GM12878 (cell line): Measurements from ENCODE around the gene DPP3. TPM values are rescaled to one million over a fixed set of nuclear protein-coding genes. Genes with fewer than 3 reads are reported as not detected.

Experiments used
- ATAC-seq: fragments of 200-7000 bp; cut with Tn5 transposase; 3 replicates; pipeline ENCODE4 v1.9.1; 2020; ENCODE audit warnings: mild to moderate bottlenecking, moderate library complexity
- BruUV-seq: library from RNA; stranded (reverse); fragments of 400-500 nt; replicated peaks from 2 replicates; lab custom pipeline; 2021; lab: Mats Ljungman, UMichigan
- CTCF ChIA-PET: fragments of 300-600 bp; sonication (Branson Sonifier 250); formaldehyde crosslinking; extraction: SDS; loops from one replicate; lab custom pipeline; 2021; ENCODE audit warnings: inconsistent platforms; lab: Yijun Ruan, JAX
- POLR2A ChIA-PET: fragments of 350-600 bp; formaldehyde crosslinking; extraction: SDS; loops from one replicate; lab custom pipeline; 2021; ENCODE audit warnings: inconsistent platforms; lab: Charles Lee
- RAD21 ChIA-PET: fragments of 300-600 bp; sonication (Branson Sonifier 250); formaldehyde crosslinking; loops from one replicate; lab custom pipeline; 2023; ENCODE audit warnings: antibody characterized with exemption; ENCODE audit not compliant: unreplicated experiment; lab: Charles Lee
- SMC1A ChIA-PET: fragments of 300-600 bp; sonication (Branson Sonifier 250); formaldehyde crosslinking; loops from one replicate; lab custom pipeline; 2023; ENCODE audit not compliant: unreplicated experiment, uncharacterized antibody; lab: Charles Lee
- DNase-seq: peaks from one replicate; pipeline ENCODE4 v3.0.0-alpha.2; 2011; ENCODE audit warnings: low read depth, low spot score
- FAIRE-seq: peaks from 3 replicates; lab custom pipeline; 2011; peaks lifted over from hg19 to GRCh38; lab: Jason Lieb, UNC
- H2AFZ ChIP-seq: 2 replicates; pipeline ENCODE4 v1.6.0; 2011; ENCODE audit warnings: low read depth, low read length, control low read depth; ENCODE audit not compliant: control insufficient read depth
- H3K27ac ChIP-seq: 2 replicates; pipeline ENCODE4 v1.5.1; 2011; ENCODE audit warnings: control low read depth; ENCODE audit not compliant: control insufficient read depth, insufficient read depth
- H3K27me3 ChIP-seq, 2 experiments: replicated peaks in 1 of 2; 2 replicates each; pipeline versions ENCODE4 v1.6.0 to v1.6.1; 2011; ENCODE audit warnings: low read length in 1 of 2; ENCODE audit not compliant: control insufficient read depth in 2 of 2, insufficient read depth in 2 of 2
- H3K36me3 ChIP-seq, 2 experiments: 2 replicates each; pipeline ENCODE4 v1.5.1; 2011; ENCODE audit warnings: low read length in 1 of 2; ENCODE audit not compliant: control insufficient read depth in 2 of 2, insufficient read depth in 2 of 2
- H3K4me1 ChIP-seq: 2 replicates; pipeline ENCODE4 v1.6.1; 2011; ENCODE audit warnings: mild to moderate bottlenecking, low read length, moderate library complexity, mixed read lengths; ENCODE audit not compliant: control insufficient read depth, insufficient read depth
- H3K4me2 ChIP-seq: 2 replicates; pipeline ENCODE4 v1.6.0; 2011; ENCODE audit warnings: control low read depth; ENCODE audit not compliant: control insufficient read depth, insufficient read depth
- H3K4me3 ChIP-seq: fragments of 200-600 bp; sonication (generic); 2 replicates; pipeline ENCODE4 v1.5.1; 2016
- H3K79me2 ChIP-seq: 2 replicates; pipeline ENCODE4 v1.6.0; 2011; ENCODE audit warnings: low read length; ENCODE audit not compliant: control insufficient read depth, insufficient read depth
- H3K9ac ChIP-seq: 2 replicates; pipeline ENCODE4 v1.8.0; 2011; ENCODE audit warnings: low read length, control low read depth, mixed read lengths; ENCODE audit not compliant: control insufficient read depth, insufficient read depth
- H3K9me3 ChIP-seq: replicated peaks from 3 replicates; pipeline ENCODE4 v1.5.1; 2011; ENCODE audit warnings: mild to moderate bottlenecking, low read length; ENCODE audit not compliant: control insufficient read depth, insufficient read depth
- H4K20me1 ChIP-seq: 2 replicates; pipeline ENCODE4 v1.6.0; 2011; ENCODE audit not compliant: control insufficient read depth, insufficient read depth
- BCL3 ChIP-seq: IDR thresholded peaks from 2 replicates; pipeline ENCODE4 v1.6.1; 2011; ENCODE audit warnings: borderline replicate concordance, low read depth, mild to moderate bottlenecking, moderate library complexity, low read length; ENCODE audit not compliant: insufficient read depth, poor library complexity, severe bottlenecking
- E4F1 ChIP-seq: fragments of 450-650 bp; IDR thresholded peaks from 2 replicates; pipeline ENCODE4 v1.6.1; 2018; ENCODE audit warnings: borderline replicate concordance, mild to moderate bottlenecking; ENCODE audit not compliant: partially characterized antibody
- ESRRA ChIP-seq: IDR thresholded peaks from 2 replicates; pipeline ENCODE4 v1.6.1; 2012; ENCODE audit warnings: mild to moderate bottlenecking, low read length, improper control_type of control experiment
- ETV6 ChIP-seq, 2 experiments: fragments of 450-650 bp in 1 of 2; IDR thresholded peaks in 1 of 2; conservative IDR thresholded peaks in 1 of 2; 2 replicates each; pipeline ENCODE4 v1.6.1; 2014; ENCODE audit warnings: antibody characterized with exemption in 1 of 2, borderline replicate concordance in 1 of 2, low read depth in 1 of 2, mild to moderate bottlenecking in 1 of 2, moderate library complexity in 1 of 2
- FOS ChIP-seq: IDR thresholded peaks from 3 replicates; pipeline ENCODE4 v1.6.1; 2011; ENCODE audit warnings: borderline replicate concordance; ENCODE audit not compliant: insufficient read length; ENCODE audit errors: extremely low read depth
- POLR2A ChIP-seq: IDR thresholded peaks from 2 replicates; pipeline ENCODE4 v1.6.1; 2011; ENCODE audit warnings: low read depth, mild to moderate bottlenecking, low read length
- SMAD5 ChIP-seq: IDR thresholded peaks from 2 replicates; pipeline ENCODE4 v1.6.1; 2016; ENCODE audit warnings: antibody characterized with exemption, low read depth
- ZBTB11 ChIP-seq: fragments of 450-650 bp; formaldehyde crosslinking; IDR thresholded peaks from 2 replicates; pipeline ENCODE4 v1.5.0; 2022; ENCODE audit warnings: mild to moderate bottlenecking, missing genetic modification characterization
- WGBS: methylation state at CpG from one replicate; pipeline ENCODE4 v1.1.6; 2016; ENCODE audit warnings: low lambda C conversion rate; ENCODE audit not compliant: insufficient replicate concordance, insufficient coverage; ENCODE audit errors: missing lambda C conversion rate; 5-methylcytosine and 5-hydroxymethylcytosine counted together
- in situ Hi-C: fragments of 300-500 bp; cut with MboI; formaldehyde crosslinking; loops from 9 replicates; pipeline ENCODE4 v1.14.3; 2018; ENCODE audit warnings: mixed read lengths
- intact Hi-C: fragments of 100-400 bp; cut with micrococcal nuclease; formaldehyde crosslinking; loops from one replicate; pipeline ENCODE4 v1.14.2; 2022; ENCODE audit not compliant: unreplicated experiment
- polyA plus RNA-seq, 11 experiments: library from polyadenylated mRNA; depleted of rRNA in 4 of 11; unstranded in 6 of 11; stranded (reverse) in 5 of 11; fragments of >200 nt; fragmentation: Nextera tagmentation in 4 of 11; fragmentation: Illumina TruSeq in 1 of 11; extraction: Ambion mirVana in 4 of 11; extraction: Trizol in 1 of 11; gene quantifications; 1 replicate in 1 of 11; 2 replicates in 10 of 11; pipeline versions ENCODE4 v1.2.1 to v1.2.3, GENCODE V29; 2011 to 2016; ENCODE audit warnings: inconsistent platforms in 2 of 11, missing spikeins in 2 of 11, low read depth in 1 of 11
- total RNA-seq, 4 experiments: library from RNA; depleted of rRNA in 3 of 4; stranded (reverse); fragments of >200 nt in 3 of 4; fragmentation: Illumina TruSeq in 1 of 4; extraction: Trizol in 1 of 4; gene quantifications; 2 replicates each; pipeline versions ENCODE4 v1.2.1 to v1.2.3, GENCODE V29; 2013 to 2021

DPP3 gene
- total and polyA plus RNA-seq, 10 of the 15 experiments (the other 5 are each of a cell fraction or from before 2014, with no cell fraction given): 6.0 to 117 (median 78.1) TPM

GRCh38 chr11:66471142-66471541 is 9.1 kb upstream of the DPP3 start:
- RAD21 ChIA-PET: interaction anchor here (0.9 kb wide), 1 partner anchor 9 kb away, joined by 3 read pairs; the partner anchor contains the start of gene DPP3
- in situ Hi-C loops: no loop called here
- intact Hi-C loops: no loop called here
- Histone ChIP-seq H3K4me3 (no peak overlapping the region), H3K79me2 (no peaks in the 10 kb centered on the region), H3K27ac (no peak overlapping the region), H2AFZ (no peak overlapping the region), H3K9me3 (no peaks in the 10 kb centered on the region), H3K36me3 (no peaks in the 10 kb centered on the region), H3K27me3 (no peaks in the 10 kb centered on the region), H3K4me1 (no peaks in the 10 kb centered on the region), H3K9ac (no peak overlapping the region), H4K20me1 (no peaks in the 10 kb centered on the region), H3K4me2 (no peak overlapping the region)
- WGBS: 94% methylated on average over 16 of the region's 16 CpGs
- no TSS peak for BruUV-seq
- no peak for ATAC-seq
- peak; percentile 25 for TF ChIP-seq BCL3
- TF ChIP-seq ESRRA: no peak
- DNase-seq: no peak
- CTCF ChIA-PET: interaction anchor here (1.2 kb wide), 1 partner anchor 32 kb away, joined by 3 read pairs; the partner anchor contains the start of gene MRPL11
- SMC1A ChIA-PET: interaction anchor here (0.9 to 1.4 kb wide), 2 partner anchors 8 to 61 kb away, joined by 3 read pairs; no protein-coding TSS in a partner anchor
- POLR2A ChIA-PET: no interaction called here
- no peak for FAIRE-seq

GRCh38 chr11:66472054-66472453 is 8.2 kb upstream of the DPP3 start:
- BruUV-seq: no TSS peak
- H3K4me1 ChIP-seq: no peaks in the 10 kb centered on the region
- no peaks in the 10 kb centered on the region for H3K27me3 ChIP-seq
- DNase-seq: no peak
- no peaks in the 10 kb centered on the region for H4K20me1 ChIP-seq
- CTCF ChIA-PET: interaction anchor here (1.0 kb wide), 1 partner anchor 83 kb away, joined by 6 read pairs; no protein-coding TSS in a partner anchor
- no peak overlapping the region for H3K4me2 ChIP-seq
- no peaks in the 10 kb centered on the region for H3K79me2 ChIP-seq
- WGBS: 98% methylated on average over 8 of the region's 9 CpGs
- POLR2A ChIA-PET: interaction anchor here (1.1 kb wide), 1 partner anchor 203 kb away, joined by 3 read pairs; no protein-coding TSS in a partner anchor
- in situ Hi-C loops (no loop called here), intact Hi-C loops (no loop called here)
- no peak for ATAC-seq
- no peak overlapping the region for H3K9ac ChIP-seq
- no peak for FAIRE-seq
- H3K27ac ChIP-seq: no peak overlapping the region
- no peaks in the 10 kb centered on the region for H3K36me3 ChIP-seq
- H3K9me3 ChIP-seq: no peaks in the 10 kb centered on the region
- RAD21 ChIA-PET: no interaction called here
- H2AFZ ChIP-seq: no peak overlapping the region
- SMC1A ChIA-PET: interaction anchor here (0.9 to 1.4 kb wide), 2 partner anchors 9 to 62 kb away, joined by 3 read pairs; no protein-coding TSS in a partner anchor
- H3K4me3 ChIP-seq: no peak overlapping the region
- TF ChIP-seq SMAD5 (no peak), POLR2A (no peak), ZBTB11 (no peak), ETV6 (conservative IDR thresholded peaks at IDR 0.05 in 1 of 2, IDR thresholded peaks at IDR 0.05 in 1 of 2; ENCODE audit: borderline replicate concordance in 1 of 2, low read depth in 1 of 2) (no peak), FOS (no peak), E4F1 (no peak), ESRRA (no peak)
